B cell (primary cell): ENCODE results near the gene SUV39H2. TPM values are rescaled to one million over a fixed set of nuclear protein-coding genes. Genes with fewer than 3 reads are reported as not detected.
"Not testable (repeated sequence)": the region's sequence is repeated elsewhere in the genome, so short reads cannot be mapped to it uniquely, and the experiment has no call there.

Experiments used
- ATAC-seq: fragments of 200-7000 bp; cut with Tn5 transposase; one replicate; pipeline ENCODE4 v1.10.0; 2021; ENCODE audit warnings: low read depth, mild to moderate bottlenecking, moderate number of reproducible peaks, moderate library complexity
- CTCF ChIA-PET: fragments of 350-600 bp; sonication (Branson Sonifier 250); formaldehyde crosslinking; loops from one replicate; lab custom pipeline; 2021; ENCODE audit warnings: antibody characterized with exemption, inconsistent platforms; lab: Charles Lee
- POLR2A ChIA-PET: fragments of 350-600 bp; sonication (Branson Sonifier 250); formaldehyde crosslinking; loops from one replicate; lab custom pipeline; 2021; ENCODE audit warnings: antibody characterized with exemption; lab: Charles Lee
- DNase-seq: peaks from one replicate; pipeline ENCODE4 v3.0.0; 2013
- H2AFZ ChIP-seq: 2 replicates; pipeline ENCODE4 v1.6.1; 2012; ENCODE audit warnings: mild to moderate bottlenecking, low read depth, low read length; ENCODE audit not compliant: insufficient read depth, poor library complexity, severe bottlenecking
- H3K27ac ChIP-seq, 2 donors: 1 replicate in 1 of 2; 2 replicates in 1 of 2; pipeline ENCODE4 v1.5.1; 2012 to 2013; ENCODE audit warnings: low read length in 2 of 2, mild to moderate bottlenecking in 2 of 2, moderate library complexity in 1 of 2
- H3K27me3 ChIP-seq, 4 experiments: fragments of 200-600 bp in 1 of 4; sonication (generic) in 1 of 4; replicated peaks in 1 of 4; 1 replicate in 2 of 4; 2 replicates in 2 of 4; pipeline versions ENCODE4 v1.6.1 to v1.7.0; 2013 to 2016; ENCODE audit warnings: low read length in 3 of 4, mild to moderate bottlenecking in 2 of 4, mixed read lengths in 1 of 4, moderate library complexity in 1 of 4; ENCODE audit not compliant: insufficient read depth in 4 of 4, control insufficient read depth in 3 of 4; ENCODE audit errors: control extremely low read depth in 1 of 4
- H3K36me3 ChIP-seq, 2 experiments: replicated peaks in 1 of 2; 1 replicate in 1 of 2; 2 replicates in 1 of 2; pipeline versions ENCODE4 v1.6.1 to v1.7.1; 2013; ENCODE audit warnings: low read length in 1 of 2; ENCODE audit not compliant: insufficient read depth in 2 of 2, control insufficient read depth in 1 of 2; ENCODE audit errors: control extremely low read depth in 1 of 2, extremely low read depth in 1 of 2
- H3K4me1 ChIP-seq, 2 donors: fragments of 200-600 bp in 1 of 2; sonication (generic) in 1 of 2; 1 replicate in 1 of 2; 2 replicates in 1 of 2; pipeline versions ENCODE4 v1.5.1 to v1.6.1; 2013 to 2017; ENCODE audit warnings: low read length in 2 of 2; ENCODE audit not compliant: control insufficient read depth in 2 of 2, insufficient read depth in 2 of 2
- H3K4me2 ChIP-seq: replicated peaks from 2 replicates; pipeline ENCODE3; 2012; ENCODE audit warnings: mild to moderate bottlenecking, low read depth, low read length; ENCODE audit not compliant: poor library complexity, severe bottlenecking
- H3K4me3 ChIP-seq, 5 experiments: fragments of 200-600 bp in 1 of 5; sonication (generic) in 1 of 5; 1 replicate in 3 of 5; 2 replicates in 2 of 5; pipeline versions ENCODE4 v1.5.1 to v1.7.0; 2011 to 2016; ENCODE audit warnings: low read length in 4 of 5, mild to moderate bottlenecking in 4 of 5, low read depth in 2 of 5, control low read depth in 1 of 5, moderate library complexity in 1 of 5; ENCODE audit not compliant: insufficient read depth in 1 of 5; ENCODE audit errors: control extremely low read depth in 1 of 5, extremely low read depth in 1 of 5
- H3K79me2 ChIP-seq: fragments of 200-600 bp; sonication (generic); one replicate; pipeline ENCODE4 v1.6.0; 2016; ENCODE audit warnings: low read length; ENCODE audit not compliant: control insufficient read depth, insufficient read depth
- H3K9ac ChIP-seq: fragments of 200-600 bp; sonication (generic); 2 replicates; pipeline ENCODE4 v1.6.1; 2017; ENCODE audit warnings: mild to moderate bottlenecking, low read length, moderate library complexity
- H3K9me3 ChIP-seq, 3 donors: one replicate each; pipeline versions ENCODE4 v1.6.1 to v1.7.1; 2013; ENCODE audit warnings: low read length in 2 of 3; ENCODE audit not compliant: control insufficient read depth in 2 of 3, insufficient read depth in 1 of 3; ENCODE audit errors: control extremely low read depth in 1 of 3
- H4K20me1 ChIP-seq: 2 replicates; pipeline ENCODE4 v1.6.0; 2012; ENCODE audit warnings: mild to moderate bottlenecking, low read length; ENCODE audit not compliant: insufficient read depth, control insufficient read depth, poor library complexity, severe bottlenecking
- H3K27ac Mint-ChIP-seq: one replicate; pipeline ENCODE4 v1.8.0; 2021; ENCODE audit warnings: mixed read lengths
- H3K27me3 Mint-ChIP-seq: one replicate; pipeline ENCODE4 v1.8.0; 2021; ENCODE audit warnings: mixed read lengths
- H3K4me1 Mint-ChIP-seq: one replicate; pipeline ENCODE4 v1.8.0; 2021; ENCODE audit warnings: mixed read lengths
- H3K4me3 Mint-ChIP-seq: one replicate; pipeline ENCODE4 v1.8.0; 2021; ENCODE audit warnings: mixed read lengths
- H3K9me3 Mint-ChIP-seq: one replicate; pipeline ENCODE4 v1.8.0; 2022; ENCODE audit warnings: mixed read lengths; ENCODE audit not compliant: insufficient read depth
- CTCF ChIP-seq: fragments of 200-600 bp; IDR thresholded peaks from one replicate; pipeline ENCODE4 v1.8.0; 2022; ENCODE audit warnings: antibody characterized with exemption, mild to moderate bottlenecking
- EZH2 ChIP-seq: IDR thresholded peaks from 2 replicates; pipeline ENCODE4 v1.6.1; 2012; ENCODE audit warnings: borderline replicate concordance, low read depth, mild to moderate bottlenecking, moderate library complexity, low read length; ENCODE audit not compliant: insufficient read depth, poor library complexity, severe bottlenecking
- WGBS: methylation state at CpG from one replicate; pipeline ENCODE4 v1.1.5; 2013; ENCODE audit warnings: missing lambda C conversion rate; ENCODE audit not compliant: insufficient coverage; 5-methylcytosine and 5-hydroxymethylcytosine counted together
- intact Hi-C: fragments of 100-400 bp; cut with micrococcal nuclease; formaldehyde crosslinking; loops from one replicate; pipeline ENCODE4 v1.10.0; 2022
- polyA plus RNA-seq: library from polyadenylated mRNA; depleted of rRNA; stranded (reverse); fragments of >200 nt; gene quantifications from 2 replicates; pipeline ENCODE4 v1.2.3, GENCODE V29; 2012
- total RNA-seq, 2 donors: library from RNA; stranded (reverse); fragments of 120-200 nt in 1 of 2; gene quantifications; 1 replicate in 1 of 2; 2 replicates in 1 of 2; pipeline versions ENCODE4 v1.2.3 to v1.2.4, GENCODE V29; 2013 to 2022

SUV39H2 gene
- total and polyA plus RNA-seq, 2 donors (not counting 1 experiment from before 2014, with no cell fraction given): 0.73 to 3.2 TPM

- H3K27me3 ChIP-seq, CTCF ChIA-PET, intact Hi-C loops, H3K4me3 ChIP-seq, H3K9ac ChIP-seq, H2AFZ ChIP-seq, DNase-seq, ATAC-seq, H3K4me2 ChIP-seq, H3K9me3 ChIP-seq, H3K9me3 Mint-ChIP-seq, POLR2A ChIA-PET, H3K27ac ChIP-seq, H3K27ac Mint-ChIP-seq, H3K4me3 Mint-ChIP-seq, H3K27me3 Mint-ChIP-seq: not testable (repeated sequence)
- peaks cover 75% of the 10 kb centered on the region for H3K79me2 ChIP-seq
- 91% methylated on average over 4 of the region's 7 CpGs for WGBS
- H3K4me1 ChIP-seq: peaks cover 8 to 16% of the 10 kb centered on the region in 2 donors
- peaks cover 36% of the 10 kb centered on the region for H4K20me1 ChIP-seq
- peaks cover 4 to 58% of the 10 kb centered on the region in 2 experiments for H3K36me3 ChIP-seq
- H3K4me1 Mint-ChIP-seq: peaks cover 16% of the 10 kb centered on the region
These were observed 64.3 kb downstream of the SUV39H2 start for GRCh38 chr10:14942950-14943338.

GRCh38 chr10:14945108-14945507 is 66.4 kb downstream of the SUV39H2 start:
- H4K20me1 ChIP-seq: peaks cover 53% of the 10 kb centered on the region
- intact Hi-C loops: no loop called here
- no peak for ATAC-seq
- no peak overlapping the region for H3K27ac ChIP-seq
- H3K9ac ChIP-seq: no peak overlapping the region
- H3K27me3 ChIP-seq: no peaks in the 10 kb centered on the region
- peaks cover 27% of the 10 kb centered on the region for H3K4me1 Mint-ChIP-seq
- 100% methylated on average over 1 of the region's 5 CpGs for WGBS
- no peak for TF ChIP-seq CTCF
- no peak for TF ChIP-seq EZH2
- no peaks in the 10 kb centered on the region for H3K27me3 Mint-ChIP-seq
- POLR2A ChIA-PET: interaction anchor here (1.0 kb wide), 1 partner anchor 8 kb away, joined by 9 read pairs; no protein-coding TSS in a partner anchor
- H2AFZ ChIP-seq: no peak overlapping the region
- CTCF ChIA-PET: no interaction called here
- H3K9me3 ChIP-seq: no peaks in the 10 kb centered on the region
- no peak overlapping the region for H3K27ac Mint-ChIP-seq
- peaks cover 4 to 69% of the 10 kb centered on the region in 2 experiments for H3K36me3 ChIP-seq
- H3K79me2 ChIP-seq: peaks cover 84% of the 10 kb centered on the region
- no peak for DNase-seq
- no peak overlapping the region for H3K4me3 Mint-ChIP-seq
- H3K4me2 ChIP-seq: no peak overlapping the region
- peaks cover 15 to 23% of the 10 kb centered on the region in 2 donors for H3K4me1 ChIP-seq
- no peak overlapping the region for H3K4me3 ChIP-seq
- no peaks in the 10 kb centered on the region for H3K9me3 Mint-ChIP-seq
